Measurements from ENCODE around the gene MGARP. TPM values are rescaled to one million over a fixed set of nuclear protein-coding genes. Genes with fewer than 3 reads are reported as not detected.
A peak's percentile ranks its signal among the peaks of the same experiment; 100 is the strongest.
"Not testable (repeated sequence)": the region's sequence is repeated elsewhere in the genome, so short reads cannot be mapped to it uniquely, and the experiment has no call there.

Gene MGARP
- total RNA-seq (not detected), total RNA-seq (0 to 0.12 reads per million in 2 donors)

DNA sequence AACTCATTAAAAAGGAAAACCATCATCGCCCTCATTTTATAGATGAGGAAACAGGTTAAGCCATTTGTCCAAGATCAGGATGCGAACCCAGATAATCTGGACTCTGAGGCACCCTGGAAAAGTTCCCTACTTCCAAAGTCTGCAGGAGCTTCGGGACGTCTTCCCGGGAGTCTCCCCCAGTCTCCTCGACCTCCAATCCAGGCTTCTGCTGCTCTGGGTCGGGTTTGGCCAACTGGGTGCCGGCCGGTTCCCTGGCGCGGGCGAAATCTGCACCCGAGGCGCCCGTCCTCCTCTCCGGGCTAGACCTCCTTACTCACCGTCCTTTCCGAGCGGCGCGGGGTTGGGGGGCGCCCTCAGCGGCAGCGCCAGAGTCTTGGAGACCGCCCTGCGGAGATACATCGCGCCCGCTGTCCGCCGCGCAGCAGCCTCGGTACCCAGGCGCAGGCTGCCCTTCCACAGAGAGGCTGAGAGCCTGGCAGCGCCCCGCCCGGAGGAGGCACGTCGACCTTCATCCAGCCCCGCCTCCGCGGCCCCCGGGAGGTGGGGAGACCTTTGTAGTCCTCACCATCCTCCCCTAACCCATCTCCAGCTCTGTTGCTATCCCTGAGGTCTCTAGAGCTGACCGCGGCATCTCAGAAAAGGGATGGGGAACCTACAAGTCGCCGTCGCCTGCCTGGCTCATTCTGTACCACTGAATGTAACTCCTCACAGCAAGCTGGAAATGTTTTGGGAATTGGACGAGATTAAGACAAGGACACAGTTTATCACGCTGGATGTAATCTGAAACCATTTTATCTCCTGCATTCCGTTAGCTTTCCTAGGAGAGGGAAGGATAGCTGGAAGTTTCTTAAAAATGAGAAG, at the start of gene MGARP:
MGARP (minus strand) TSS at position 466 of the 861 bp plus-strand sequence; CDS start at position 399, 67 bp downstream.
- DNase-seq (peak in 1 of 3 donors; percentile 16), ATAC-seq (peak; percentile 78)
- H3K4me1 Mint-ChIP-seq, result peaks cover 11% of the 10 kb centered on the region
- H3K27ac Mint-ChIP-seq, result peak within 1 kb of the TSS; percentile 29
- H3K4me3 Mint-ChIP-seq, result peak within 1 kb of the TSS; percentile 82
- no peaks in the 10 kb centered on the region for H3K9me3 ChIP-seq (ENCODE audit: control insufficient read depth, low read length, poor library complexity, severe bottlenecking)
- peaks cover 38% of the 10 kb centered on the region for H3K27me3 Mint-ChIP-seq
- H3K36me3 Mint-ChIP-seq (ENCODE audit: low read depth), result peaks cover 3% of the 10 kb centered on the region

DNA sequence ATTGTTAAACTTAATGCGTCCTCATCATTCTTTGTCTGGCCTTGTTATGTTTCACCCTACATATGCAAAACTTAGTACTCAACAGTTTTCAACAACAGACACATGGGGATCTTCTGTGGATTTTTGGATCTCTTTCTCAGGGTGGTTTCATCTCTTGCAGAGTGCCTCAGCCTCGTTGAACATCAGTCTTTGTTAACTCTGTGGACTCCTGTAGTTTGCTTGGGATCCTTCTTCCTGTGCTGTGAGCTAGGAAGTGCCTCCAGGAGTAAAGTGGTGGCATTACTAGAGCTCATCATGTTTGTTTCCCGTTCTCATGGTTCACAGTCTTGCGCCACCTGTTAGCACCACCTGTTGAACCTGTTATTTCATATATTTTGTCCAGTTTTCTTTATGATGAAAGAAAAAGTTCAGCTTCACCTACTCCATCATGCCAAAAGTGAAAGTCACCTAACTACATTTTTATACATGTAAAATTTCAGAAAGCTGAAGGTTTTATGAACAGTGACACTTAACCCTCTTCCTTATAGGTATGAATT, 49.7 kb upstream of the MGARP start:
- ATAC-seq (no peak), DNase-seq (no peak)
- Mint-ChIP-seq H3K27ac (peak overlapping the region; percentile 45), H3K4me1 (peaks cover 23% of the 10 kb centered on the region), H3K27me3 (no peaks in the 10 kb centered on the region), H3K4me3 (no peak overlapping the region), H3K36me3 (ENCODE audit: low read depth) (peaks cover 9% of the 10 kb centered on the region)
- H3K9me3 ChIP-seq (ENCODE audit: control insufficient read depth, low read length, poor library complexity, severe bottlenecking), result no peaks in the 10 kb centered on the region

- peak overlapping the region; percentile 27 for H3K27ac Mint-ChIP-seq
- no peaks in the 10 kb centered on the region for H3K27me3 Mint-ChIP-seq
- H3K9me3 ChIP-seq (ENCODE audit: control insufficient read depth, low read length, poor library complexity, severe bottlenecking), result no peaks in the 10 kb centered on the region
- DNase-seq (no peak), ATAC-seq (no peak)
- H3K4me3 Mint-ChIP-seq, result no peak overlapping the region
- H3K4me1 Mint-ChIP-seq, result peaks cover 41% of the 10 kb centered on the region
- peaks cover 10% of the 10 kb centered on the region for H3K36me3 Mint-ChIP-seq (ENCODE audit: low read depth)
Measured at GRCh38 chr4:139324620-139325019, 44.6 kb upstream of the MGARP start.

DNA sequence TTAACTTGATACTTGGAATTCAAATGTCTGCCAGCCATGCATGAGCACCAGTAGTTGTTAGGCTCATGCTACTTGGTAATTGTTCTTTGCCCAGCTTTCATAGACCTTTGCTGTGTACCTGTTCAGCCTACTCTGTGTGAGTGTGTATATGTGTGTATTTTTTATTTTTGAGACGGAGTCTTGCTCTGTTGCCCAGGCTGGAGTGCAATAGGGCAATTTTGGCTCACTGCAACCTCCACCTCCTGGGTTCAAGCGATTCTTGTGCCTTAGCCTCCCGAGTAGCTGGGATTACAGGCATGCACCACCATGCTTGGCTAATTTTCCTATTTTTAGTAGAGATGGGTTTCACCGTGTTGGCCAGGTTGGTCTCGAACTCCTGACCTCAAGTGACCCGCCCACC, 42.5 kb upstream of the MGARP start:
- DNase-seq; H3K27ac Mint-ChIP-seq; H3K4me3 Mint-ChIP-seq; ATAC-seq; H3K27me3 Mint-ChIP-seq; H3K9me3 ChIP-seq (ENCODE audit: control insufficient read depth, low read length, poor library complexity, severe bottlenecking); H3K36me3 Mint-ChIP-seq (ENCODE audit: low read depth): not testable (repeated sequence)
- peaks cover 37% of the 10 kb centered on the region for H3K4me1 Mint-ChIP-seq

- DNase-seq; ATAC-seq; H3K27me3 Mint-ChIP-seq; H3K9me3 ChIP-seq (ENCODE audit: control insufficient read depth, low read length, poor library complexity, severe bottlenecking); H3K27ac Mint-ChIP-seq; H3K36me3 Mint-ChIP-seq (ENCODE audit: low read depth); H3K4me3 Mint-ChIP-seq: not testable (repeated sequence)
- peaks cover 40% of the 10 kb centered on the region for H3K4me1 Mint-ChIP-seq
Measured at GRCh38 chr4:139322070-139322469, 42.0 kb upstream of the MGARP start.

DNA sequence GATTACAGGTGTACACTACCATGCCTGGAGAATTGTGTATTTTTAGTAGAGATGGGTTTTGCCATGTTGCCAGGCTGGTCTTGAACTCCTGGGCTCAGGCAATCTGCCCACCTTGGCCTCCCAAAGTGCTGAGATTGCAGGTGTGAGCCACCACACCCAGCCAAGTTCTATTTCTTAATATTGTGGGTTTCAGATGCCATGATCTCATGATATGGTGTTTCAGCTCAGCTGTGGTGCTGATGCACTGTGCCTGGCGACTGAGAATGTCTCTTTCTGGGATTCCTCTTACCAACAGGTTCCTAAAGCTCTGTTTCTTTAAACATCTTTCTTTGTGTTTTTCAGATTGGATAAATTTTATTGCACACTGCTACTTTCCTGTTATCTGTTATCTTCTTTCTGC, 39.5 kb upstream of the MGARP start:
- Mint-ChIP-seq H3K4me3 (no peak overlapping the region), H3K4me1 (peaks cover 57% of the 10 kb centered on the region), H3K27me3 (no peaks in the 10 kb centered on the region), H3K36me3 (ENCODE audit: low read depth) (peaks cover 5% of the 10 kb centered on the region), H3K27ac (no peak overlapping the region)
- H3K9me3 ChIP-seq (ENCODE audit: control insufficient read depth, low read length, poor library complexity, severe bottlenecking), result no peaks in the 10 kb centered on the region
- ATAC-seq, result no peak
- DNase-seq, result no peak

GRCh38 chr4:139317635-139318034, 37.6 kb upstream of the MGARP start:
- no peak overlapping the region for H3K4me3 Mint-ChIP-seq
- H3K27ac Mint-ChIP-seq, result peak overlapping the region; percentile 96

GRCh38 chr4:139316733-139317132, 36.7 kb upstream of the MGARP start:
- Mint-ChIP-seq H3K27ac (peak overlapping the region; percentile 96), H3K4me1 (peaks cover 50% of the 10 kb centered on the region), H3K36me3 (ENCODE audit: low read depth) (peaks cover 5% of the 10 kb centered on the region), H3K27me3 (no peaks in the 10 kb centered on the region), H3K4me3 (peak overlapping the region; percentile 57)
- H3K9me3 ChIP-seq (ENCODE audit: control insufficient read depth, low read length, poor library complexity, severe bottlenecking), result no peaks in the 10 kb centered on the region
- no peak for DNase-seq
- ATAC-seq, result no peak

More at GRCh38 chr4:139317635-139318034, 37.6 kb upstream of the MGARP start:
- H3K27me3 Mint-ChIP-seq, result no peaks in the 10 kb centered on the region
- peaks cover 5% of the 10 kb centered on the region for H3K36me3 Mint-ChIP-seq (ENCODE audit: low read depth)
- H3K9me3 ChIP-seq (ENCODE audit: control insufficient read depth, low read length, poor library complexity, severe bottlenecking), result no peaks in the 10 kb centered on the region
- H3K4me1 Mint-ChIP-seq, result peaks cover 52% of the 10 kb centered on the region
- ATAC-seq (no peak), DNase-seq (no peak)

- Mint-ChIP-seq H3K27me3 (no peaks in the 10 kb centered on the region), H3K4me3 (peak overlapping the region; percentile 69)
Measured at GRCh38 chr4:139315221-139315675, 35.2 kb upstream of the MGARP start.

GRCh38 chr4:139314047-139314800, 34.2 kb upstream of the MGARP start:
- peak; percentile 88 for ATAC-seq
- H3K27me3 Mint-ChIP-seq, result no peaks in the 10 kb centered on the region
- peak overlapping the region; percentile 69 for H3K4me3 Mint-ChIP-seq
- H3K9me3 ChIP-seq (ENCODE audit: control insufficient read depth, low read length, poor library complexity, severe bottlenecking), result no peaks in the 10 kb centered on the region
- no peak for DNase-seq
- peaks cover 47% of the 10 kb centered on the region for H3K4me1 Mint-ChIP-seq
- peak overlapping the region; percentile 96 for H3K27ac Mint-ChIP-seq
- no peaks in the 10 kb centered on the region for H3K36me3 Mint-ChIP-seq (ENCODE audit: low read depth)

More at GRCh38 chr4:139315221-139315675, 35.2 kb upstream of the MGARP start:
- H3K27ac Mint-ChIP-seq, result peak overlapping the region; percentile 96
- peaks cover 5% of the 10 kb centered on the region for H3K36me3 Mint-ChIP-seq (ENCODE audit: low read depth)
- ATAC-seq (peak; percentile 20), DNase-seq (no peak)
- H3K9me3 ChIP-seq (ENCODE audit: control insufficient read depth, low read length, poor library complexity, severe bottlenecking), result no peaks in the 10 kb centered on the region
- H3K4me1 Mint-ChIP-seq, result peaks cover 52% of the 10 kb centered on the region

DNA sequence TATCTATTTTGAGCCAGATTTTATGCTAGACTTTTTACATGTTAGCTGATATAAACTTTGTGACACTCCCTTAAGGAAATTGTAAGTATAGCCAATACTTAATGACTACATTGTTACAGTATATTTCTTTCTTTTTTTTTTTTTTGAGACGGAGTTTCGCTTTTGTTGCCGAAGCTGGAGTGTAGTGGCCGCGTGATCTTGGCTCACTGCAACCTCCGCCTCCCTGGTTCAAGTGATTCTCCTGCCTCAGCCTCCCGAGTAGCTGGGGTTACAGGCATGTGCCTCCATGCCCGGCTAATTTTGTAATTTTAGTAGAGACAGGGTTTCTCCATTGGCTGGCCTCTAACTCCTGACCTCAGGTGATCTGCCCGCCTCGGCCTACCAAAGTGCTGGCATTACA, 33.4 kb upstream of the MGARP start:
- H3K9me3 ChIP-seq (ENCODE audit: control insufficient read depth, low read length, poor library complexity, severe bottlenecking); H3K27me3 Mint-ChIP-seq; H3K36me3 Mint-ChIP-seq (ENCODE audit: low read depth); H3K4me3 Mint-ChIP-seq; DNase-seq; ATAC-seq: not testable (repeated sequence)
- H3K27ac Mint-ChIP-seq, result peak overlapping the region; percentile 96
- peaks cover 47% of the 10 kb centered on the region for H3K4me1 Mint-ChIP-seq

- ATAC-seq, result no peak
- Mint-ChIP-seq H3K27ac (peak overlapping the region; percentile 96), H3K27me3 (no peaks in the 10 kb centered on the region), H3K4me3 (no peak overlapping the region), H3K4me1 (peaks cover 47% of the 10 kb centered on the region), H3K36me3 (ENCODE audit: low read depth) (no peaks in the 10 kb centered on the region)
- H3K9me3 ChIP-seq (ENCODE audit: control insufficient read depth, low read length, poor library complexity, severe bottlenecking), result no peaks in the 10 kb centered on the region
- no peak for DNase-seq
Measured at GRCh38 chr4:139312552-139313332, 32.7 kb upstream of the MGARP start.
